Lung microvascular endothelial cell (primary cell): ENCODE results near the gene GIGYF1. TPM values are rescaled to one million over a fixed set of nuclear protein-coding genes. Genes with fewer than 3 reads are reported as not detected.

Experiments used
- DNase-seq, 2 donors: peaks; one replicate each; pipeline versions ENCODE4 v3.0.0 to v3.0.0-alpha.2; 2010; ENCODE audit warnings: low read depth in 2 of 2
- total RNA-seq: library from RNA; depleted of rRNA; stranded (reverse); fragments of >200 nt; gene quantifications from 2 replicates; pipeline ENCODE4 v1.2.1, GENCODE V29; 2014

GIGYF1 gene
- total RNA-seq, 1 donor from 2014 or later = 14.9 TPM

- no peak for DNase-seq
These were observed 8.9 kb downstream of the GIGYF1 start for GRCh38 chr7:100685049-100685605.

DNA sequence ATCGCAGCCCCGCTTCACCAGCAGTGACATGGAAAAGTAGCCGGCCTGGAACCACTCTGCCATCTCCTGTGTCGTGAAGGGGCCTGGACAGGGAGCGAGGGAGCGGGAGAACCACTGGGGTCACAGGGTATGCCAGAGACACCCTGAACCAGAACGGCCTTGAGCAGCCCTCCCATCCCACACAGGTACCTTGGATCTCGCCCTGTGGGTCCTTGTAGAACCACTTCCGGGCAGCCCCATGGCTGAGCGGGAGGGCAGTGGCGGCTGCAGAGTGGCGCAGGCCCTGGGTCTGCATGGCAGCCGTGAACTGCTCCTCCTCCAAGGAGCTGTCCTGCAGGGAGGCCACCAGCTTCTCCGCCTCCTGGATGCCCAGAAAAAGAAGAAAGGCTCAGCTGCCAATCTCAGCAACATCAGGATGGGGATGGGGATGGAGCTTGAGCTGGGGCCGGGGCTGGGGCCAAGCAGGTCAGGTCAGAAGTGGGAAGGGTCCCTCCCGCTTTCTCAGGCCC is 9.5 kb downstream of the GIGYF1 start:
- DNase-seq = no peak

DNA sequence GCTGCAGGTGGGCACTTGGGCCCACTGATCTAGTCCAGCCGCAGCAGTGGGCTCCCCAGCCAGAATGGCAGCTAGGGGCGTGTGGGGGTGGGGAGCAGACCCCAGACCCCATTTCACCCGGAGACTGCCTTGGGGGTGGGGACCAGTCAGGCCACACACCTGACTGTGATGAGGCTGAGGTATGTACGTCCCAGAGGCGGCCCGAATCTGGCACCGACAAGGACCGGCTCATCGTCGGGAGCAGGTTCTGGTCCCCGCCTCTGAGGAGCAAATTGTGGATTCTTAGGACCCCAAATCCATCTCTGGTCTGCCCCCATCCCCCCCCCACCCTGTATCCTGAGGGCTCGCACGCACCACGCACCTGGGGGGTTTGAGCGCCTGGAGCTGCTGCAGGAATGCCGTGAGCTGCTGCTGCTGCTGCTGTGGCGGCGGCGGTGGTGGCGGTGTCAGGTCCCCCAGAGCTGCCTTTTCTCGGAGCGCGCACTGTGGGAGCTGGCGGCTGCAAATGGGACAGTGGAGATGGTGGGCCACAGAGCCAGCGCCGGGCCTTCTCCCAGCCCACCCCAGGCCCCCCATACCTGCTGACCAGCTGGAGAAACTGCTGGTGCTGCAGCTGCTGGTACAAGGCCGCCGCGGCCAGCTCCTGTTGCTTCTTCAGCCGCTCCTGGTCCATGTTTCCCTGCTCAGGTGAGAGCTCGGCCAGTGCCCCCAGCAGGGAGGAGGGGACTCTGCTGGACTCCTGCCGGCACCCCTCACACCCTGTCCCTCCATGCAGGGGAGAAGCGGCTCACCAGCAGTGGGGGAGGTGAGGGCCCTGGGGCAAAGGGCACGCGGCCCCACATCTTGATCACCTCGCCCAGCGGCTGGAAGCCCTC is 10.2 kb downstream of the GIGYF1 start:
- no peak for DNase-seq

- no peak for DNase-seq
These were observed 10.9 kb downstream of the GIGYF1 start for GRCh38 chr7:100682991-100683658.

DNA sequence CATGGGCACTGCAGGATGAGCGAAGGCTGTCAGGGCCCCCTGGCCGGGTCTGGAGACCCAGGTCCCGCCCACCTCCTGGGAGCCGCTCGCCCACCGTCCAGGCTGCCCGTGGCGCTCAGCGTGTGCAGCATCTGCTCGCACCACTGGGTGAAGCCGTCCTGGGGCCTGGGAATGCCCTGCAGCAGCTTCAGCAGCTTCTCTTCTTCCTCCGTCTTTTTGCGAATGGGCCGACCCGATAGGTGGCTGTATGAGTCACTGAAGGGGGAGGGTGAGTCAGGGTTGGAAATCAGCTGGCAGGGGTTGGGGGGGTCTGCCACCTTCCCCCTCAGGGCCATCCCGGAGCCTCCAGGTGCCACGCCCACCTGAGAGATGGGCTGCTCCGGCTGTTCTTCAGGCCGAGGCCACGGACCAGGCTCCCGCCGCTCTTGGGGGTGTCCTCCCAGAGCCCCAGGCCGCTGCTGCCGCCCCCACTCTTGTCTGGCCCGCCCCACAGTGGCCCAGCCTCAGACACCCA is 11.8 kb downstream of the GIGYF1 start:
- DNase-seq = peak in 1 of 2 donors; percentile 22

DNA sequence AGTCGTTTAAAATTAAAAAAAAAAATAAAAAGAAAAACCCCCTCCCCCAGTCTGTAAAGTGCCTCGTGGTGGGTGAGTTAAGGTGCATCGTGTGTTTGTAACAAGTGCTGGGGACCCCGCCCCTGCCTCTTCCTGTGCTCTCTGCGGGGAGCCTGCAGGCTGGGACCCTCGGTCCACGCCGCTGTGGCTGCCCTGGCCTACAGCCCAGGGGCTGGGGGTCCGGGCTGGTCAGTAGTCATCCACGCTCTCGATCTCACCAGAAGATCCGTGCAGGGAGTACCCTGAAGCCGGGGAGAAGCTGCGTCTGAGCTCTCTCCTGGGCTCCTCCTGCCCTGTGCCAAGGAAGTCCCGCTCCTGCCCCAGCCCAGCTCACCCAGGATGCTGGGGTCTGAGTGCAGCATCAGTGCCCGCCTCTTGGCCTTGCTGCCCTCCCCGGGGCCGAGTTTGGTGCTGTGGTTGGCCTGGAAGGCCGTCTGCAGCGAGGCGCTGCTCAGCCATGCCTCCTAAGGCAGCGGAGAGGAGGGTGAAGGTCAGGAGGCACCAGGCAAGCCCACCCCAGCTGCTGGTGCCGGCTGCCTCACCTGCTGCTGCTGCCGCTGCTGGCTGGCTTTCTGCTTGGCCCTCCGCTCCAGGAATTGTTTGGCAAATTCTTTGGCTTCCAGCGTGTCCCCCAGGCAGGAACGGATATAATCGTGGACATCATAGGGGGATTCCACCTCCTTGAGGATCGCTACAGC is 12.4 kb downstream of the GIGYF1 start:
- DNase-seq = no peak

DNA sequence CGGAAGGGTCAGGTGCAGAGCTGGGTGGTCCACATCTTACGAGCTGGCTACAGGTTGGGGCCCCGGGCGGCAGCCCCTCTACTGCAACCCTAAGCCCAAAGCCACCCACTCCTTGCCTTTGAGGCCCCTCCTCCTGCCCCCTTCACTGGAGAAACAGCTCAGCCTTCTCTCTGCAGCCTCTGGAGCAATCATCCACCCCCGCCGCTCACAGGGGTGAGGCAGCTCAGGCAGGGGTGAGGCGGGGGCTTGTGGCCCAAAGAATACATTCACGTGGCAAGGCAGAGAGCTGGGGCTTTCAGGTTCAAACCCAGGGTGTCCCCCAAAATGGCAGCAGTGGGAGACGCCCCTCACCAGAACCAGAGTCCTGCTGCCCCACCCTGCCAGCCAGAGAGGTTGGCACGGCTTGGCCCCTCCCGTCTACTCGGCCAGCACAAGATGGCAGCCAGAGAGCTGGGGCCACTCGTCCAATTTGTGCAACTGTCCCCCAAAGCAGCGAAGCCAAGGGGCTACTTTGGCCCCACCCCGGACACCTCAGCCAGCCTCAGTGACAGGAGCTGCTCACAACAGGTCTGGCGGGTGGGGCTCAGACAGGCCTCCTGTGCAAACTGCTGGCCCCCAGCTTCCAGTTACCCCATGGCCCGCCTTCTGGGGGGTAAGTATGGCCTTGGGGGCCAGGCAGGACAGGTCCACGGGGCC is 13.3 kb downstream of the GIGYF1 start:
- DNase-seq = no peak

DNA sequence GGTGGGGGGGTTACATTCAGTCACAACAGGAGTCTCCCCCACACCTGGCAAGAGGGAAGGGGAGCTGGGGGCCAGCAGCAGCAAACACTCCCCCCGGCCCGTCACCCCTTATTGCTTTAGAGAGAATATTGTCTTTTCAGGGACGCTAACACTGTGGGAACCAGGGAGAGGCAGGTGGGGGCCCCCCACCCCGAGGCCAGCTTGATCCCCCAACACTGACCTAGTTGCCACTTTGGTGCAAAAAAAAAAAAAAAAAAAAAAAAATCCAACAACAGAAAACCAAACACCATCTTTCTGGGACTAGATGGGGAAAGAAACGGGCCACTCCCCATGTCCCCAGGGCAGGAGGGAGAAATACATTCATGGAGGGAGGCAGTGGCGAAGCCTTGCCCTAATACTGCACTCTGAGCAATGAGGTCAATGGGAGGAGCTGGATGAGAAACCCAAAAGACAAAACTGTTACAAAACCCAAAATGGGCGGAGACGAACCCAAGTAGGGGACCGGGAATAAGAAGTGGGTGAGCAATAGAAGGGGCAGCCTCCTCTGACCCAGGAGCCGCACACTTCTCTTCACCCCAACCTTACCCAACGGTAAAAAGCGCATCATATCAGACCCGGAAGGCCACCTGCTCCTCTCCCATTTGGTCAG is 14.0 kb downstream of the GIGYF1 start:
- no peak for DNase-seq

GRCh38 chr7:100679129-100679926 is 14.7 kb downstream of the GIGYF1 start:
- no peak for DNase-seq

DNA sequence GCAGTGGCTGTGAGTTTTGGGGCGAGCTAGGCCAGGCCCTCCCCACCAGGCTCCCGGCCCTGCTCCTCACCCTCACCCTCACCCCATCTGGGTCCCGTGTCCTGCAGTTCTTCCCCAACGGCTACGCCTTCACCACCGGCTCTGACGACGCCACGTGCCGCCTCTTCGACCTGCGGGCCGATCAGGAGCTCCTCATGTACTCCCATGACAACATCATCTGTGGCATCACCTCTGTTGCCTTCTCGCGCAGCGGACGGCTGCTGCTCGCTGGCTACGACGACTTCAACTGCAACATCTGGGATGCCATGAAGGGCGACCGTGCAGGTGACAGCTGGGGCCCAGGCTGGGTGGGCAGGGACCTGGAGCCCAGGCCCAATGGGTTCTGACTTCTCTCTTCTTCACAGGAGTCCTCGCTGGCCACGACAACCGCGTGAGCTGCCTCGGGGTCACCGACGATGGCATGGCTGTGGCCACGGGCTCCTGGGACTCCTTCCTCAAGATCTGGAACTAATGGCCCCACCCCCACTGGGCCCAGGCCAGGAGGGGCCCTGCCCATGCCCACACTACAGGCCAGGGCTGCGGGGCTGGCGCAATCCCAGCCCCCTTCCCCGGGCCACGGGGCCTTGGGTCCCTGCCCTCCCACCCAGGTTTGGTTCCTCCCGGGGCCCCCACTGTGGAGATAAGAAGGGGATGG is 15.6 kb downstream of the GIGYF1 start:
- no peak for DNase-seq

GRCh38 chr7:100677308-100678267 is 16.5 kb downstream of the GIGYF1 start:
- no peak for DNase-seq

- DNase-seq = no peak
These were observed 17.3 kb downstream of the GIGYF1 start for GRCh38 chr7:100676501-100677306.

DNA sequence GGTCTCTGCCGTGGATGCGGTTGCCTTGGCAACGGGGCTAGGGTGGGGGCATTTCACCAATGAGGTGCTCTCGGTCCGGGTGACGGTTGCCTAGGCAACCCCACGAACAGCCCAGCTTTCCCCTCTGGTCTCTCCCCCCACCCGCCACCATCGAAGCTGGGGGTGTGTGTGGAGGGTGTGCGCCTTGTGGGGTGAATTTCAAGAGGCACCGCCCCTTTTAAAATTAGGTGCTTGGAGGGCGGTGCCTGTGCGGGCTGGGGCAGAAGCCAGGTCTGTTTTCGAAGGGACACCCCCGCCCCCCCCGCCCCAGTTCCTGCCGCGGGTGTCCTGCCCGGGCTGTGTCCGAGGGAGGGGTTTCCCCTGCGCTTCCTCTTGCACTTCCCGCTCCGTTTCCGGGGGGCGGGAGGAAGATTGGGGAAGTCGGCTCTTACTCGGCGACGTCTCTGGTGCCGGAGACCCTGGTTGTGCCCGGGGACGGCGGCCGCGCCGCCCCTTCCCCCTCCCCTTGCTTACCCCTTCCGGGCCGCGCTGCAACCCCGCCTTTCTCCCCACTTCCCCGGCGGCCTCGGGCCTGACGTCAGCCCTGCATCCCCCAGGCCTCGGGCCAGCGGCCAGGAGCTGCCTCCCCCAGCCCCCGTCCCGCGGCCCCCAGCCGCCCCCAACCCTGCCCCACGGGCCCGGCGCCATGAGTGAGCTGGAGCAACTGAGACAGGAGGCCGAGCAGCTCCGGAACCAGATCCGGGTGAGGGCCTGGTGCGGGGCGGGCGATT is 18.3 kb downstream of the GIGYF1 start:
- DNase-seq = peak; percentile 63

DNA sequence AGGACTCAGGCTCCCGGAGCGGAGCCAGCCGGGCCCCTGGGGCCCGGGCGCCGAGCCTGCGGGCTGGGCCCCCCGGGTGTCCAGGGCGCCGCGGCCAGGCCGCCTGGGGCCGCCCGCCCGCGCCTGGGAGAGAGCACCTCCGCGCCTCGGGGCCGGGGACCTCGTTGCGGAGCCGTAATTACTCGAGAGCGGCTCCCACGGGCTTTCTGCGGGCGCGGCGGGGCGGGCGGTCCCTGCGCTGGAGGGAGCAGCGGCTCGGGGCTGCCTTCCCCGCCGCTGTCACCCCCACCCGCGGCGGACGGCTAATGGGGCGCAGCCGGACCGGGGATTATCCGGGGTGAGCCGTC is 19.0 kb downstream of the GIGYF1 start:
- peak in 1 of 2 donors; percentile 18 for DNase-seq

DNA sequence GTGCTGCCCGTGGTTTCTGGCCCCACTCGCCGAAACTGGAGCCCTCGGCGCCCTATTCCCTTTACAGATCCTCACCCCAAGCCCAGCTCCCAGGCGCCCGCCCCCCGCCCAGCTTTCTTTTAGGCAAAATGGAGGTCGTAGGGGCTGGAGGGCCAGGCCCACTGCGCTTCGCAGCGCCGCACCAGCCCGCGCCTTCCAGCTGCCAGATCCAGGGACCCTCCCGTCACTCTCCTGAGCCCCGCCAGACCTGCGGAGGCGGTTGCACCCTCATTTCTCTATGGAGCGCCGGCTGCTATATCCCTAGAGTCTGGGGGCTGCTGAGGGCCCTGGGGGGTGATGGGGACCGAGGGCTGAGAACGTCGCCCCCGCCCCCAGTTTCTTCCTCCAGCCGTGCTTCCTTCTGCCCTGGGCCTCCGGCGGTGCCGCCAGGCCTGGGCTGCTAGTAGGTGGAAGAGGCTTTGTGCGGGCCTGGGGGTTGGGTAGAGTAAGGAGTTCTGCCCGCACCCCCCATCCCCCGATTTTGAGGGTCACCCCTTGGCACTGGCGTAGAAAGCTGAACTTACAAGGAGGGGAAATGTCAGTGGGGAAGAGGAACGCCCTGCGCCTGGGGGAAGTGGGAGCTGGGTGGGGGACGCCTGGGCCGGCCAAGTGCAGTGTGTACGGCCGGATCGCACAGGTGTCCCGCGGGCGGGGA is 19.5 kb downstream of the GIGYF1 start:
- peak; percentile 36 to 43 for DNase-seq
